Stimulated activated CD4-positive, alpha-beta T cell treated with anti-CD3 and anti-CD28 coated beads, Interleukin-4, amount 100 ng/mL, for 24 hours (primary cell): ENCODE measurements around the gene ACP5.
"Not testable (repeated sequence)": the region's sequence is repeated elsewhere in the genome, so short reads cannot be mapped to it uniquely, and the experiment has no call there.

Experiments used
- DNase-seq: peaks from one replicate; pipeline ENCODE4 v3.0.0-alpha.2; 2020

The ACP5 gene

DNA sequence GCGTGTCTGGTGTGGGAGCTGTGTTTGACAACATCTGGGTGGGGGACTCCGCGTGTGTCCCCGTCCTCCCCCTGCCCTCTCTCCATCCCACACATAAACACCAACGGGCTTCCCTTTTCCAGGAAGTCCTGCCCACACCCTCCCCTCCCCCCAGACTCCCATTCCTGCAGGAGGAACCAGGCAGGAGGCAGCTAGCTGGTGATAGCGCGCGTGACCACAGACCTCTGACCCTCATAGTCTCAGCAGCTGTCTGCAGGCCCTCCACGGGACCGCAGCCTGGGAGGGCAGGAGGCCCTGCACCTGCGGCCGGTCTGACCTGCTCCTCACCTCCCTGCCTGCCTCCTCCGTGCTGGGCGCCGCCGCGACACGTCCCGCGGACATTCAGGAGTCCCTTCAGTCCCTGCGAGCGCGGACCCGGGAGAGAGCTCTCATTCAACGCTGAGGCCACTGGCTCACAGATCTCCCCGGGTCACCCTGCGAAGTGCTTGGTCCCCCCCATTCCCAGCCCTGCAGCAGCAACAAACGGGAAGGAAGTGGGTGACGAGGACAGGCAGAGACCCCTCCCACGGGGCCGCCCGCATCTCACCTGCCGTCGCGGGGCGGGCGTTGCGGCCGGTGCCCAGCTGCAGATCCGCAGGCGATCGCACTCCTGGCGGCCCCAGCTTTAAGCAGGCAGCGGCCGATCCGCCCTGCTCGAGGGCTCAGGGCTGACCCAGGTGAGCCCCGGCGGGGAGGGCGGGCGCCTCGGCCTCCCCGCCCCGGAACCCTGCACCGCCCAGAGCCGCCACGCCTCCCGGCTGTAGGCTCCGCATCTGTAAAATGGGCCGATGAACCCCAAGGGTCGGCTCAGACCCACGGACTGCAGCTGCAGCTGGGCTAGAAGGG, 1.1 kb upstream of the ACP5 start:
- DNase-seq = peak; percentile 24

- DNase-seq = no peak
Measured at GRCh38 chr19:11576227-11576626, 1.2 kb downstream of the ACP5 start.

GRCh38 chr19:11574689-11575088, 2.8 kb downstream of the ACP5 start:
- DNase-seq = no peak

GRCh38 chr19:11573763-11574162, 3.7 kb downstream of the ACP5 start:
- DNase-seq = not testable (repeated sequence)

- DNase-seq = not testable (repeated sequence)
Measured at GRCh38 chr19:11573354-11573753, 4.1 kb downstream of the ACP5 start.

DNA sequence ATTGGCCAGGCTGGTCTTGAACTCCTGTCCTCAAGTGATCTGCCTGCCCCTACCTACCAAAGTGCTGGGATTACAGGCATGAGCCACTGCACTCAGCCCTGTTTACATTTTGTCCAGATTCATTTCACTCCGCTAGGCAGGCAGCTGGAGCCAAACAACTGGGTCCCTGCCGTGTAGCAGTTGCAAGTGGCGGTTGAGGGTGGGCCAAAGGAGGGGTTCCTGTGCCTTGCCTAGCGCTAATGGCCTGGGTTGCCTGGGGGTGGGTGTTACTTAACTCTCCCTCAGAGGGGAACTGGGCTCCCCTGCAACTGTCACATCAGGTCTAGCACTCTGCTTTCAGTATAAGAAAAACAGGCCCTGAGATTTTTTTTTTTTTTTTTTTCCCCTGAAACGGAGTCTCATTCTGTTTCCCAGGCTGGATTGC, 7.4 kb downstream of the ACP5 start:
- DNase-seq = no peak

- no peak for DNase-seq
Measured at GRCh38 chr19:11566164-11566563, 11.3 kb downstream of the ACP5 start.

DNA sequence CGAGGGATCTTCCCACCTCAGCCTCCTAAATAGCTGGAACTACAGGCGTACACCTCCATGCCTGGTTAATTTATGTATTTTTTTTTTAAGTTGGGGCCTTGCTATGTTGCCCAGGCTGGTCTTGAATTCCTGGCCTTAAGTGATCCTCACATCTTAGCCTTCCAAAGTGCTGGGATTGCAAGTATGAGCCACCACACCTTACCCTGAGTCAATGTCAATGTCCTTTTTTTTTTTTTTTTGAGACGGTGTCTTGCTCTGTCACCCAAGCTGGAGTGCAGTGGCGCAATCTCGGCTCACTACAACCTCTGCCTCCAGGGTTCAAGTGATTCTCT, 11.8 kb downstream of the ACP5 start:
- not testable (repeated sequence) for DNase-seq

DNA sequence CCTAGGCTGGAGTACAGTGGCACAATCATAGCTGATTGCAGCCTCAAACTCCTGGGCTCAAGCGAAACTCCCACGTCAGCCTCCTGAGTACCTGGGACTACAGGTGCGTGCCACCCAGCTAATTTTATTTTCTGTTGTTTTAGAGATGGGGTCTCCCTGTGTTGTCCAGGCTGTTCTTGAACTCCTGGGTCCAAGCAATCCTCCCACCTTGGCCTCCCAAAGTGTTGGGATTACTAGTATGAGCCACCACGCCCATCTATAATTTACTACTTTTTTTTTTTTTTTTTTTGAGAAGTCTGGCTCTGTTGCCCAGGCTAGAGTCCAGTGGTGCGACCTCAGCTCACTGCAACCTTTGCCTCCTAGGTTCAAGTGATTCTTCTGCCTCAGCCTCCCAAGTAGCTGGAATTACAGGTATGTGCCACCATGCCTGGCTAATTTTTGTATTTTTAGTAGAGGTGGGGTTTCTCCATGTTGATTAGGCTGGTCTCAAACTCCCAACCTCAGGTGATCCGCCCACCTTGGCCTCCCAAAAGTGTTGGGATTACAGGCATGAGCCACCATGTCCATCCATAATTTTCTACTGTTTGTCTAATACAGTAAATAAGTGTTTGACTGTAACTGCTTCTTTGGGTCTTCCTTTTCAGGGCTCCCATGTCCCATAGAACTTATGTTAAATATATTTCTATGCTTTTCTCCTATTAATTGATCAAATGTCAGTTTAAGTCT, 13.2 kb downstream of the ACP5 start:
- not testable (repeated sequence) for DNase-seq

DNA sequence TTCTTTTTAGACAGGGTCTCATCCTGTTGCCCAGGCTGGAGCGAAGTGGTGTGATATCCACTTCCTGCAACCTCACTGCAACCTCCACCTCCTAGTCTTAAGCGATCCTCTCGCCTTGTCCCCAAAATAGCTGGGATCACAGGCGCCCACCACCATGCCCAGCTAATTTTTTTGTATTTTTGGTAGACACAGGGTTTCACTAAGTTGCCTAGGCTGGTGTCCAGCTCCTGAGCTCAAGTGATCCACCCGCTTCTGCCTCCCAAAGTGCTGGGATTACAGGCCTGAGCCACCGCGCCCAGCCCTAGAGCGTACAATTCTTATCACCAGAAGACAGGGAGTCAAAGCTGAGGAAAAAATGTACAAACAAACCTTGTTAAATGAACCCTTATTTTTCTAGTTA, 13.9 kb downstream of the ACP5 start:
- no peak for DNase-seq

GRCh38 chr19:11560404-11561051, 16.9 kb downstream of the ACP5 start:
- peak; percentile 72 for DNase-seq

GRCh38 chr19:11558881-11559828, 18.3 kb downstream of the ACP5 start, which contains the start of gene ELOF1:
TSS of gene ELOF1 (minus strand) at chr19:11559230. CDS start at chr19:11554347, 4,883 bp downstream.
- peak; percentile 98 for DNase-seq

- DNase-seq = no peak
Measured at GRCh38 chr19:11556634-11557420, 20.6 kb downstream of the ACP5 start.

DNA sequence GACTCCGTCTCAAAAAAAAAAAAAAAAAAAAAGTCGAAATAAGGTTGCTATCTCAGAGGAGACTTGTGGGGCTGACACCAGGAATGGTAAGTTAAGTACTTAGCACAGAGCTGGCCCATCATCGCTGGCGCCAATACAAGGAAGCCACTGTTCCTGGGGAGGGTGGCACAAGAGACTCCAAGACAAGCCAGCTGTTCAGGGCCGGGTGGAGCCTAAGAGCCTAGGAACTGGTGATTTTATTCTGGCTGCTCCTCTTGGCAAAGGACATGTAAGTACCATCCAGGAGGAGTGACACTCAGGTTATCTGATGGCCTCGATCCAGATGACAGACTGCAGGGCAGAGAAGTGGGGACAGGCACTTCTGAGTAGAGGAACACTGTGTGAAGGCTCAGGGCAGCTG, 22.2 kb downstream of the ACP5 start:
- no peak for DNase-seq

DNA sequence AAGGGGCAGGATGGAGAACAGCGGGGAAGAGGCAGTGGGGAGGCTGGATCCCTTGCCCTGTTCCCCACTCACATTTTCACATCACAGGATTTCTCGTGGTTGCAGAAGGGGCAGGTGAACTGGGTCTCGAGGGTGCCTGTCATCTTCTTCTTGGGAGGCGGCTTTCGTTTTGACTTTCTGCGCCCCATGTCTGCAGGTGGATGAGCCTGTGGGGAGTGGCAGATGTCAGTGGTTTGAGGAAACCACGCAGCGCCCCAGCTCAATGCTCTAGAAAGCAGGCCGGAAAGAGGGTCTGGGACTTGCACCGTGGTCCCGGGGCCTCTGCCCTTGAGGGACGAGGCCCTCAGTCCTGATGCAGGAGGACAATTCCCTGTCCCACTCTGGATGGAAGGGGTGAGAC, 23.3 kb downstream of the ACP5 start:
- no peak for DNase-seq

DNA sequence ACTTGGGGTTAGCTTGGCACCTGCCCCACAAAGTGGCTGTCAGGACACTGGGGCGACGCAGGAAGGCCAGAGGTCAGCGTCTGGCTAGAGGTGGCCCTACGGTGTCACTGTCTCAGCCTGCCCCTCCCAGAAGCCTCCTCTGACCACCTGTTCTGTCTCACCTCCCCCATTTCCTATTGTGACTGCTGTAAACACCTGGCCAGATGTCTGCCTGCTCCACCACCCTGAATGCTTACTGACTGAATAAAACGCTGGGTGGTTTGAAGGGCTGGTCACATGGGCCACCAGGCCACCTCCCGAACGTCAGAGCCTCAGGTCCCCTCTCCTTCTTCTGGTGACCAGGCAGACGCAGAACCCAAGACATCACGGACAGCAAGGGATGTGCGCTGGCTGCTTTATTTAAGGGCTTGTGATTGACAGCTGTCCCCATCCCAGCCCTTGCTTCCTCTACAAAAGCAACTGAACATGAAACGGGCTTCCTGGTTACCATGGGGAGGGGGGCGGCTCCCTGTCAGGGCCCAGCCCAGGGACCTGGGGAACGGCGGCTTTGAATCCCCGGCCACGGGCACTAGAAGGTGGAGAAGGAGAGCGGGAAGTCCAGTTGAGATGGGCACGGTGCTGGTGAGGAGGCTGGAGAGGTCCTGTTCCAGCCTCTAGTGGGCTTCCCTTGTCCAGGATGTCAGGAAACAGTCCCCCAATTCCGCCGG, 24.6 kb downstream of the ACP5 start:
- no peak for DNase-seq

- no peak for DNase-seq
Measured at GRCh38 chr19:11551603-11552235, 25.7 kb downstream of the ACP5 start.

GRCh38 chr19:11550265-11550664, 27.2 kb downstream of the ACP5 start:
- DNase-seq = no peak

GRCh38 chr19:11549386-11549953, 28.0 kb downstream of the ACP5 start:
- no peak for DNase-seq
